HuH-7.5 (cell line): ENCODE measurements around the gene PUSL1.
A peak's percentile ranks its signal among the peaks of the same experiment; 100 is the strongest.

ENCODE experiments used
- DNase-seq: peaks from one replicate; pipeline ENCODE4 v3.0.0; 2011; ENCODE audit warnings: low spot score

PUSL1 gene

DNA sequence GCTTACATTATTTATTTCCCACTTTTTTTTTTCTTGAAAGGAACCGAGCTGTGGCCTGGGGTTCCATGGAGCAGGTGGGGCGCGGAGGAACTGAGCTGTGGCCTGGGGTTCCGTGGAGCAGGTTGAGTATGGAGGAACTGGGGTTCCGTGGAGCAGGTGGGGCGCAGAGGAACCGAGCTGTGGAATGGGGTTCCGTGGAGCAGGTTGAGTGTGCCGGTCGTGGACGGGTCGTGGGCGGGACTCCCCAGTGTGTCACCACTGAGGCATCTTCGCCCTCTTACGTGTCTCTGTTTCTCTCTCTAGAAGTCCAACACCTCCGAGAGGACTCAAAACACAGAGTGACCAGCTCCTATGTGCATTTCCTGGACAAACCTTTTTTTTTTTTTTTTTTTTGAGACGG lies 29.4 kb upstream of the PUSL1 start:
- no peak for DNase-seq

DNA sequence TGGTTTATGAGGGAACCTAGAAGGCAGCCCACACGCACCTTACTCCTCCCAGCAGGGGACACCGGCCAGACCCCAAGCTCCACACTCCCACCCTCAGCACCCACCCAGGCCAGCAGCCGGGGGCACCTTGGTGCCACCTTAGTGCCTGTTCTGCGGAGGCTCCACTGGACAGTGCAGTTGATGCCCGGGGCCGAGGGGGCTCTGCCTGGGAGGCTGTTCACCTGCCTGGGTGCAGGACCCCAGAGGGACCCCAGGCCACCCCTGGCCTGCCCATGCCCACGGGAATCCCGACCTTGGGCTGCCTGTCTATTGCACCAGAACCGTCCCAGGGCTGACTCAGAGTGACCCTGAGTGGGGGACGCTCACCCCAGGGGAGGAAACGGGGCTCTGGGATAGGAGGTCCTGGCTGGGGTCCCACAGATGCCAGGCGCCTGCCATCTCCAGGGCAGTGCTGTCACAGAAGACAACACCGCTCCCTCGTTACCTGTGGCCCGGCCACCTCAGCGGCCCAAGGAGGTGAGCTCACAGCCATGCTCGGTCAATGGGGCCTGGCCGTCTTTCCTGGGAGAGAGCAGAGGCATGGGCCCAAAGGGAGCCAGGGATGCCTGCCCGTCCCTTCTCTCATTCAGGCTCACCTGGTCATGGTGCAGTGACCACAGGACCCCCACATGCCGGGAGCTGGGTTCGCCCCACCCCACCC lies 27.5 kb upstream of the PUSL1 start:
- DNase-seq, result no peak

DNA sequence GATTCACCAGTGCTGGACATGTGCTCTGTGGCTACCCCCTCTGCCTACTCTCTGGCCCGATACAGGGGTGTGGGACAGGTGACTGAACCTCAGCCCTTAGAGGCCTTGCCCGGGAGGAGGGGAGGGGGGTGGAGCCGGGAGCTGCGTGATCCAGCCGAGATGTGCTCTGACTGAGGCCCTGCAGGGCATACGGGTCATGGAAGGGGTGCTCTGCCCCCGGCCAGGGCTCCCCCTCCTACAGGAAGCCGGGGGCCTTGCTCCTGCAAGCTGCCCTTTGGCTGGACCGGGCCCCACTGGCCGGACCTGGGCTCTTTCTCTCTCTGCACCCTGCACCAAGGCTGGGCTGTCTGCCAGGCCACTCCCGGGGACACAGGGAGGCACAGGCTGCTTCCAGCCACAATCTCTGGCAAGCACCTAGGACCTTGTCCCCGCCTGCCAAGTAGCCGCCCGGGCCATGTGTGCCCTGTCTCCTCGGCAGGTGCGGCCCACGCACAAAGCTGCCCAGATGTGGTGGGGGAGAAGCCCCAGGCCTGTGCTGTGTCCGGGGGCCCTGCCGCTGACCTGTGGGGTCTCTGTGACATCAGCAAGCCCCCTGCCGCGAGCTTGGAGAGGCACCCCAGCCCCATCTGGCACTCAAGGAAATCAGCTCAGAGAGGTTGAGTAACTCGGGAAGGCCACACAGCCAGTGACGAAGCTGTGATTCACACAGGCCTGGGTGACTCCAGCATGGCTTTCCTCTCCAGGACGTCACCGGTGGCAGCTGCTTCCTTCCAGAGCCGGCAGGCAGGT lies 26.7 kb upstream of the PUSL1 start:
- DNase-seq, result no peak

DNA sequence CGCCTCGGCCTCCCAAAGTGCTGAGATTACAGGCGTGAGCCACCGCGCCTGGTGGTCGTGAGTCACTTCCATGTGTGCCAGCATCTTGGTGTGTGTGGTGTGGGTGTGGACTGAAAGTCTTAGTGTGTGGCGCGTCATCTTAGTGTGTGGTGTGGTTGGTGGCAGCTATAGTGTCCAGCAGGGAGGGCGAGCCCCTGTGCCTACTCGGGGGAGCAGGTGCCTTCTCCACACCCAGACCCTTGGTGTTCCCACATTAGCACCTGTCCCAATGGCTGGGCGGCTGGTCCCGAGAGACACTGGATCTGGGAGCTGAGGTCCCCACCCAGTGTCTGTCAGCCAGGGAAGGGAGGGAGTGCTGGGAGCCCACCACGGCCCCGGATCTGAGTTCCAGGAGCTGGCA lies 25.4 kb upstream of the PUSL1 start:
- DNase-seq, result no peak

DNA sequence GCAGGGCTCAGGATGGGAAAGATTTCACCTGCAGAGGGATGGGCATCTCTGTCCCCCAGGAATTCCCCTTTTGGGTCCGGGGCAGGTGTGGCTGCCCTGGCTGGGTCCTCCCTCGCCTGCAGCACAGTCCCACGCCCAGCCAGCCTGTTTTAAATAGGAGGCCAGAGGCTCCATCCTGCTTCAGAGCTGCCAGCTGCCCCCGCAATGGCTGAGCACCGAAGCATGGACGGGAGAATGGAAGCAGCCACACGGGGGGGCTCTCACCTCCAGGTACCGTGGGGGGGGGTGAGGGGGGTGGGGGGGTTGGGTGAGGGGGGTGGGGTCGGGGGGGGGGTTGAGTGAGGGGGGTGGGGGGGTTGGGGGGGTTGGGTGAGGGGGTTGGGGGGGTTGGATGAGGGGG lies 24.6 kb upstream of the PUSL1 start:
- no peak for DNase-seq

DNA sequence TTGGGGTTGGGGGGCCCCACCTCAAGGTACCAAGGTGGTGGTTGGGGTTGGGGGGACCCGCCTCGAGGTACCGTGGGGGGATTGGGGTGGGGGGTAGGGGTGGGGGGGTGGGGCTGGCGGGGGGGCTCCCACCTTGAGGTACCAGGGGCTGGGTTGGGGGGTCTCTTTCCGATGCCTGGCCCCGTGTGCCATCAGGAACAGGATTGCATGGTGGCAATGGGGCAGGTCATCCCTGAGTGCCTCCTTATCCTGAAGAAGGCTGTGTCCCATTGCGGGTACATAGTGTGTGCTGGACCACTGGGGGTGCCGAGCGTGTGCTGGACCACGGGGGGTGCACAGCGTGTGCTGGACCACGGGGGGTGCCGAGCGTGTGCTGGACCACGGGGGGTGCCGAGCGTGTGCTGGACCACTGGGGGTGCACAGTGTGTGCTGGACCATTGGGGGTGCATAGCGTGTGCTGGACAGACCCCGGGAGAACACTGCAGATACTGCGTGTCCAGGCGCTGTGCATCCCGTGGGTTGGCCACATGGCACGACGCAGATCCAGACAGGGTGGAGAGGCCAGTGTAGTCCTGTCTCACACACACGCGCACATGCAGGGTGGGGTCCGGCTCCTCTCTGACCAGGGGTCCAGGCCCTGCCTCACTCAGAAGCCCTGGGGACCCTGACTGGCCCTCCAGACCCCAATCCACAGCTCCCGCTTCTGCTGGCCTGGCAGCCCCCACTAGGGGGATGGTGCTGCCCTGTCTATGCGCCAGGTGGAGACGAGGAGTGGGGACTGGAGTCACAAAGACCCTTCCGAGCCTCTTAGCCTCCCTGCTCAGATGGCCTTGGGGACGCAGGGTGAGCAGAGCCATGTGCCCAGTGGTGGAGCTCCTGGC lies 23.9 kb upstream of the PUSL1 start:
- DNase-seq, result no peak

DNA sequence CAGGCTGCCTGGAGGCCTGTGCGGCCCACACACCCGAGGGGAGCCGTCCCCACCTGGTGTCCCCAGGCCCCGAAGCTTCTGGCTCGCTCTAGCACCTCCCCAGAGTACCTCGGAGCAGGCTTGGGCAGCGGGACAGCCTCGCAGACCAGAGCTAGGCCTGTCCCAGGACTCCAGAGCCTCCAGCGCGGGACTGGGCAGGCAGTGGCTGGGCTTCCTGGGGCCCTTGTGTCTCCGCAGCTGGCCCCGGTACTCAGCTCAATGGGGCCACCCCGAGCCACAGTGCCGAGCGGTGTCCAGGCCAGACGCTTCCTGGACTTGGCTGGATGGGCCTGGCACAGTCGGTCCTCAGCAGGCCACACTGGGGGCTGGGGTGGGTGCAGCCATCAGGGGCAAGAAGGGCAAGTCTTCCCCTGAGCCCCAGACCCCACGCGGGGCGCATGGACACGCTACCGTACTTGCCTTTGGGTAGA lies 23.3 kb upstream of the PUSL1 start:
- no peak for DNase-seq

DNA sequence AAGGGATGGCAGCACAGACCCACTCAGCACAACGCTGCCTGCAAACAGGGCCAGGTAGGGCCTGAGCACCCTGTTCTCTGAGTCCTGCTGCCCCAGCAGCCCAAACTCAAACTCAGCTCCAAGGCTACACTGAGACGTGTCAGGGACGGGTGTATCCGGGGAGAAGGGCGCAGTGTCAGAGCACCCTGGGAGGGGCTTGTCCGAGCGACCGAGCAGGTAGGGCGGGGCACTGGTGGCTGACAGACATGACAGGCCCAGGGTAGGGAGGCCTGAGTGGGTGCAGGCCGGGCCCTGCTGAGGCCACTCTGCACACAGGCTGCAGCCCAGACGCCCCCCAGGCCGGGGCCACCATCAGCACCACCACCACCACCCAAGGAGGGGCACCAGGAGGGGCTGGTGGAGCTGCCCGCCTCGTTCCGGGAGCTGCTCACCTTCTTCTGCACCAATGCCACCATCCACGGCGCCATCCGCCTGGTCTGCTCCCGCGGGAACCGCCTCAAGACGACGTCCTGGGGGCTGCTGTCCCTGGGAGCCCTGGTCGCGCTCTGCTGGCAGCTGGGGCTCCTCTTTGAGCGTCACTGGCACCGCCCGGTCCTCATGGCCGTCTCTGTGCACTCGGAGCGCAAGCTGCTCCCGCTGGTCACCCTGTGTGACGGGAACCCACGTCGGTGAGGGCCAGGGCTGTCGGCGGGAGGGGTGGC lies 22.6 kb upstream of the PUSL1 start:
- no peak for DNase-seq

DNA sequence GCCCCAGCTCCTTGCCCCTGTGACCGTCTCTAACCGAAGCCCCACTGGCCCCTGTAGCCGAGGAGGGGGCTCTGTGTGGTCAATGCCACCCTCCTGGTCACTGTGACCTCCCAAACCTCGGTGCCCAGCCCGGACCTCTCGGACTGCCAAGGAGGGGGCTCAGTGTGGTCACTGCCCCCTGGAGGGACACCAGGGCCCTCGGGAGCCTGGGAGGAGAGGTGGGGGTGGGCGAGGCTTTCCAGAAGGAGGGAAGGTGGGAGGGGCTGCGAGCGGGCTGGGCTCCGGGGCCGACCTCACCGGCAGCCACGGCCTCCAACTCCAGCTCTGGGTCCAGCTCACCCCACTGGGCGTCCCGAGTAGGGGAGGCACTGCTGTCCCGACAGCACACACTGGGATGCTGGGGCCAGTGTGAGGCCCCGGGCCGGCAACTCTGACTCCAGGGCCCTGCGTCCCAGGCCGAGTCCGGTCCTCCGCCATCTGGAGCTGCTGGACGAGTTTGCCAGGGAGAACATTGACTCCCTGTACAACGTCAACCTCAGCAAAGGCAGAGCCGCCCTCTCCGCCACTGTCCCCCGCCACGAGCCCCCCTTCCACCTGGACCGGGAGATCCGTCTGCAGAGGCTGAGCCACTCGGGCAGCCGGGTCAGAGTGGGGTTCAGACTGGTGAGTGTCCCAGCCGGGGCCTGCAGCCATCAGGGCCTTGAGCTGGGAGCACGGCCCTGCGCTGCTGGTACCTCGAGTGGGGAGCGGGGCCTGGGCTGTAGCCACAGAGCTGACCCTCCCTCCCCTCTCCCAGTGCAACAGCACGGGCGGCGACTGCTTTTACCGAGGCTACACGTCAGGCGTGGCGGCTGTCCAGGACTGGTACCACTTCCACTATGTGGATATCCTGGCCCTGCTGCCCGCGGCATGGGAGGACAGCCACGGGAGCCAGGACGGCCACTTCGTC lies 21.8 kb upstream of the PUSL1 start:
- DNase-seq, result no peak

DNA sequence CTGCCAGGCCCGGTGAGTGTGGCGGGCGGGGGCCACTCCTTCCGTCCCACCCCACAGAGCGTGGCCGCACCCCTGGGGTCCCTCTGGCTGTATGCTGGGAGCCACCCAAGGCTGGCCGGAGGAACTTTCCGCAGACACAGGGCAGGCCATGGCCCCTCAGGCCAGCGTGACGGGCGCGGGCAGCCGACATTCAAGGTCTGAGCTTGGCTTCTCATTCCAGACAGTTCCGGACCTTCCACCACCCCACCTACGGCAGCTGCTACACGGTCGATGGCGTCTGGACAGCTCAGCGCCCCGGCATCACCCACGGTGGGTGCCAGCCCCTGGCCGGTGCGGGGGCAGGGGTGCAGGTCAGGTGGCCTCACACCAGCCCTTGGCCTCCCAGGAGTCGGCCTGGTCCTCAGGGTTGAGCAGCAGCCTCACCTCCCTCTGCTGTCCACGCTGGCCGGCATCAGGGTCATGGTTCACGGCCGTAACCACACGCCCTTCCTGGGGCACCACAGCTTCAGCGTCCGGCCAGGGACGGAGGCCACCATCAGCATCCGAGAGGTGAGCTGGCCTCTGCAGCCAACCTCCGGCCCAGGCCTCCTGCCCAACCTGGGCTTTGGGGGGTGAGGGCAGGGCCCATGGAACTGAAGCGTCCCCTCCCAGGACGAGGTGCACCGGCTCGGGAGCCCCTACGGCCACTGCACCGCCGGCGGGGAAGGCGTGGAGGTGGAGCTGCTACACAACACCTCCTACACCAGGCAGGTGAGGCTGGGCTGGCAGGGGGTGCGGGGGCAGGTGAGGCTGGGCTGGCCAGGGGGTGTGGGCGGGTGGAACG lies 20.9 kb upstream of the PUSL1 start:
- no peak for DNase-seq

DNA sequence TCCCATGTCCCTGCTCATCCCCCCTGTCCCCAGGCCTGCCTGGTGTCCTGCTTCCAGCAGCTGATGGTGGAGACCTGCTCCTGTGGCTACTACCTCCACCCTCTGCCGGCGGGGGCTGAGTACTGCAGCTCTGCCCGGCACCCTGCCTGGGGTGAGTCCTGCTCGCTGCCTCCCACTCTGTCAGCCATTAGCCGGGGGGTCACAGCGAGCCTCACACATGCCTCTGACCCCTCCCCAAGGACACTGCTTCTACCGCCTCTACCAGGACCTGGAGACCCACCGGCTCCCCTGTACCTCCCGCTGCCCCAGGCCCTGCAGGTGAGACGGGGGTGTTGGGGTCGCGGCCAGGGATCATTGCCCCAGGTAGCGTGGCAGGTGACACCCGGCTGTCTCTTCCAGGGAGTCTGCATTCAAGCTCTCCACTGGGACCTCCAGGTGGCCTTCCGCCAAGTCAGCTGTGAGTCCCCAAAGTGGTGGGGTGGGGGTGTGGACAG lies 18.1 kb upstream of the PUSL1 start:
- peak; percentile 96 for DNase-seq

DNA sequence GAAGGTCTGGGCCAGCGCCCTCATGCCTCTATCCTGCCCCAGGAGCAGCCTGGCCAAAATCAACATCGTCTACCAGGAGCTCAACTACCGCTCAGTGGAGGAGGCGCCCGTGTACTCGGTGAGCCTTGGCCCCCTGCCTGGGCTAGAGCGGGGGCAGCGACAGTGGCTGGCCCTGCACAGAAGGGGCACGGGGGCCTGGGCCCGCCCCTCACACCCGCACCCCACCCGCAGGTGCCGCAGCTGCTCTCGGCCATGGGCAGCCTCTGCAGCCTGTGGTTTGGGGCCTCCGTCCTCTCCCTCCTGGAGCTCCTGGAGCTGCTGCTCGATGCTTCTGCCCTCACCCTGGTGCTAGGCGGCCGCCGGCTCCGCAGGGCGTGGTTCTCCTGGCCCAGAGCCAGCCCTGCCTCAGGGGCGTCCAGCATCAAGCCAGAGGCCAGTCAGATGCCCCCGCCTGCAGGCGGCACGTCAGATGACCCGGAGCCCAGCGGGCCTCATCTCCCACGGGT lies 17.3 kb upstream of the PUSL1 start:
- peak; percentile 63 for DNase-seq

DNA sequence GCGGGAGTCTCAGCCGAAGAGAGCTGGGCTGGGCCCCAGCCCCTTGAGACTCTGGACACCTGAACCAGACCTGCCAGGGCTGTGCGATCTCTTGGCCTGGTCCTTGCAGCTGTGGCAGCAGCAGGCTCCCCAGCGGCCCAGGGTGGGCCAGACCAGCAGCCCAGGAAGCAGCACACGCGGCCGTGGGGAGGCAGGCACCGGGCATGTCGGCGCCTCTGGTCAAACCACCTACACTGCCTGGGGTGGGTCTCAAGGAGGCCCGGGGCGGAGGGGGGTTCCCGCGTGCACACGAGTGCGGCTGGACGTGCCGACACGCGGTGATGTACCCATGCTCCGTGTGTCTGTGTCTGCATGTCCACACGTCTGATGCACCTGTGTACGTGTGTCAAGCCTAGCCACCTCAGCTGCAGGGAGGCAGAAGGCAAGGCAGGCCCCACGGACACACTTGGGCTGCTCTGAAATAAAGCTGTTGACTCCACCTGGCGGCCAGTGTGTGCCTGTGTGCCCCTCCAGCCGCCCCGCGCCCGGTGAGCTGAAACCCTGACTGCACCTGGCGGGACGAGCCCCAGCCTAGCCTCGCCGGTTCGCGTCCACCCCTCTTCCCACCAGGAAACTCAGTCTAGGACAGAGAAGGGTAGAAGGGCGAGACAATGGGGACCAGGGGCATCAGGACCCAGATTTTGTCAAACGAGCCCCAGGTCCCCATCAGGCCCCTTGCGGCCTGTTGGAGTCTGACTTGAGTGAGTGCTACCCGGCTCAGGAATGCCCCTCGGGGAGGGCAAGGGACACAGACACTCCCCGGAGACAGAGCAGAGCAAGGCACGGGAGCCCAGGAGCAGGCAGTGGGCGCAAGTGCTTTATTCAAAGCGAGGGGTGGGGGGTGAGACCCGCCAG lies 16.6 kb upstream of the PUSL1 start:
- DNase-seq, result peak; percentile 96

DNA sequence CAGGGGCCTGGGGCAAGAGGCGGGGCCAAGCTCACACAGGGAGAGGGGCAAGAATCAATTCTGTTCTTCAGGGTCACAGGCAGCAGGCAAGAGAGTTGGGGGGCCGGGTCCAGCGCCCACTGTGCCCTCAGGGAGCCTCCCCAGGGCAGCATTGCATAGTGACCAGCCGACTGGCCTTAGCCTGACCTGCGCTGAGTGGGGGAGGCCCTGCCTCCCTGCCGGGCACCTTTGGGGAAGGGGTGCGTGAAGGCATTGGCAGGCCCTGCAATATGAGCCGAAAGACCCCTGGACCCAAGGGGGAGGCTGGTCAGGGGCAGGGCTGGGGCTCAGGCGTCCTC lies 16.0 kb upstream of the PUSL1 start:
- no peak for DNase-seq

DNA sequence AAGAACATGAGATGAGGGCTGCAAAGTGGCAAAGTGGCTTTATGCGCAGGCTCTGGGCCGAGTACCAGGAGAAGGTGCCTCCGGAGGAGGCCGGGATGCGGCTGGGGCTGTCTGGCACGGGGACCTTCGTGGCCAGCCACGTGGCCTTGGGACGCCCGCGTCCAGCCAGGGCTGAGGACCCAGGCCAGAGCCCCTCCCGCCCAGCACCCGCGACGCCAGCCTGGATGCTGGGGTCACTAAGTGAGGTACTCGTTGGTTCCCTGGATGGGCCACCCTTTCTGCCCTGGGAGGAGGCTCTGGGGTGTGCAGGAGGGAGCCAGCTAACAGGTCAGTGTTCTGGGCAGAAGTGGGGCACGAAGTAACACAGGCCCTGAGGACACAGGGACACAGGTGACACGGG lies 15.5 kb upstream of the PUSL1 start:
- no peak for DNase-seq

DNA sequence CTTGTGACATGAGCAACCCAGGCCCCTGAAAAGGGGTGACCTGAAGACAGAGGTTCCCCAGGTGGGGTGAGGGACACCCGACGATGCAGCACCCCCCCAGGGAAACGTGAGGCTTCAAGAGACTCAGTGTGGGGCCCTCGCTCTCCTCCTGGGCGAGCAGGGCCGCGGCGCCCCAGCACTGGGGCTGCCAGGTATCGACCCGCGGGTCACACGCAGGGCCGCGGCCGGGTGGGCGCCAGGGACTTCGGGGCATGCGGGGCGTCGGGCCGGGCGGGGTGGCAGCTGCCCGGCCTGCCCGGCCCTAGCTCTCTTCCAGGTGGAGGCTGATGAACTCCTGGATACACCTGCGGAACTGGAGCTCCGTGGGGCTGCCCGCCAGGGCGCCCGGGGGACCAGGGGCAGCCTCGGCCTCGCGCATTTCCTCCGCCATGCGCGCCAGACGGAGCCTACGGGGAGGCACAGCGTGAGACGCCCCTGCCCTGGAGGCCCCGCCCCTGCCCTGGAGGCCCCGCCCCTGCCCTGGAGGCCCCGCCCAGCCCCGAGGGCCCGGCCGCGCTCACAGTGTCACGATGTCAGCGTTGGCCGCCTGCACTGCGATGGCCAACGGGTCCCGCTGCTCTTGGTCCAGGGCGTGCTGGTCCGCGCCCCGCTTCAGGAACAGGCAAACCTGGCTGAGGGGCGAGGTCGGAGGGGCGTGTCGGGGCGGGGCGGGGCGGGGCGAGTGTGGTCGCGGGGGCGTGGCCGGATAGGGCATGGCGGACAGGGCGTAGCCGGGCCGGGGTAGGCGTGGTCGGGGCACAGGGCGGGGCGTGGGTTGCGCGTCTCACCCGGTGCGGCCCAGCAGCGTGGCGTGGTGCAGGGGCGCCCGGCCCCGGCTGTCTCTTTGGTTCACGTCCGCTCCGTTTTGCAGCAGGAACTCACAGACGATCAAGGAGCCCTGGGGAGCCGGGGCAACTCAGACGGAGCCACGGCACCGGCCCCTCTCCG lies 14.8 kb upstream of the PUSL1 start:
- DNase-seq, result no peak

DNA sequence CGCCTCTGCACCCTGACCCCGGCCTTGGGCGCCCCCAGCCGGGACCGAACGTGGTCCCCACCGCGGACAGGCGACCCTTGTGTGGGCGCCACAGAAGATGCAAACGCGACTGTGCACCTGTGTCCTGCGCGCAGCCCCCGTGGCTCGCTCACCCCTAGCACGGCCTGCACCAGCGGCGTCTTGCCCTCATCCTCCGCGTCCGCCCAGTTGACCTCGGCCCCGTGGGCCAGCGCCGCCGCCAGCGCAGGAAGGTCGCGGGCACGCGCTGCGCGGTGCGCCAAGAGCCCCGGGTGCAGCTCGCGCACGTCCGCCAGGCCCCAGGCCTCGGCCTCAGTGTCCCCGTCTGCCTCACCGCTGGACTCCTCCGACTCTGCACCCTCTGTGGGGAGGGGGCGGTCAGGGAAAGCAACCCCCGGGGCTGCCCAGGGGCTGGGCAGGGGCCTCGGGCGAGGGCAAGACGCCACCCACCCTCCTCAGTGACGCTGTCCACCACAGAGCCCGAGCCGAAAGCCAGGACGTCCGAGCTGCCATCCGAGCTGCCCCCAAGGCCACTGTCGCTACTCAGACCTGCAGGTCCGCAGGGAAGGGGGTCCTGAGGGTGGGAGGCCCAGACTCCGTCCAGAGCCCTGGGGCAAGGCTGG lies 14.0 kb upstream of the PUSL1 start:
- DNase-seq, result no peak
